ENCODE measurements around the gene GSE1. TPM values are rescaled to one million over a fixed set of nuclear protein-coding genes. Genes with fewer than 3 reads are reported as not detected.

The GSE1 gene
- polyA plus RNA-seq, 1 donor (not counting 4 experiments of a cell fraction or from before 2014, with no cell fraction given) = 5.0 TPM

- H3K79me2 ChIP-seq (ENCODE audit: control insufficient read depth, insufficient read depth, low read length) = no peaks in the 10 kb centered on the region
- no peak for FAIRE-seq
- H4K20me1 ChIP-seq (ENCODE audit: control insufficient read depth, extremely low read depth, insufficient read depth, low read length) = peaks cover 16% of the 10 kb centered on the region
- H3K9me3 ChIP-seq (ENCODE audit: control insufficient read depth, low read depth, low read length) = no peaks in the 10 kb centered on the region
- dilution Hi-C loops (cut with MboI; ENCODE audit: extremely low pct_ligation_motif_present, low sequenced_read_pairs) = no loop called here
- no peaks in the 10 kb centered on the region for H3K27me3 ChIP-seq (ENCODE audit: control insufficient read depth, extremely low read depth, insufficient read depth, low read length)
- H3K4me2 ChIP-seq (ENCODE audit: control insufficient read depth, extremely low read depth, insufficient read depth, low read depth, low read length) = no peak overlapping the region
- no peak for DNase-seq (ENCODE audit: low read depth, low spot score)
- no peak overlapping the region for H2AFZ ChIP-seq (ENCODE audit: control insufficient read depth, low read length)
- H3K9me1 ChIP-seq (ENCODE audit: control insufficient read depth, extremely low read depth, insufficient read depth, low read length) = no peaks in the 10 kb centered on the region
- H3K27ac ChIP-seq (ENCODE audit: control insufficient read depth, insufficient read depth, low read length) = no peak overlapping the region
- TF ChIP-seq CTCF (optimal IDR thresholded peaks at IDR 0.05 in 1 of 3, IDR thresholded peaks at IDR 0.05 in 1 of 3, conservative IDR thresholded peaks at IDR 0.05 in 1 of 3; ENCODE audit: extremely low read depth in 1 of 3, insufficient read depth in 2 of 3, low read length in 3 of 3) (no peak), EZH2 (IDR thresholded peaks at IDR 0.05; ENCODE audit: low read length) (no peak)
- H3K4me1 ChIP-seq (ENCODE audit: control insufficient read depth, extremely low read depth, insufficient read depth, low read length) = peaks cover 5% of the 10 kb centered on the region
- no peak overlapping the region for H3K4me3 ChIP-seq (ENCODE audit: control insufficient read depth in 2 of 3, extremely low read depth in 1 of 3, insufficient read depth in 2 of 3, low read depth in 1 of 3, low read length in 3 of 3)
- peaks cover 0 to 1% of the 10 kb centered on the region in 2 experiments for H3K36me3 ChIP-seq (ENCODE audit: control insufficient read depth in 2 of 2, extremely low read depth in 1 of 2, insufficient read depth in 2 of 2, low read length in 2 of 2)
- H3K9ac ChIP-seq (ENCODE audit: control insufficient read depth, extremely low read depth, insufficient read depth, low read length) = no peak overlapping the region
Measured at GRCh38 chr16:85627526-85628264, 14.6 kb downstream of the GSE1 start.

- FAIRE-seq (no peak), DNase-seq (ENCODE audit: low read depth, low spot score) (no peak)
- Histone ChIP-seq H3K9ac (ENCODE audit: control insufficient read depth, extremely low read depth, insufficient read depth, low read length) (no peak overlapping the region), H4K20me1 (ENCODE audit: control insufficient read depth, extremely low read depth, insufficient read depth, low read length) (peaks cover 14% of the 10 kb centered on the region), H3K4me1 (ENCODE audit: control insufficient read depth, extremely low read depth, insufficient read depth, low read length) (peaks cover 1% of the 10 kb centered on the region), H3K9me1 (ENCODE audit: control insufficient read depth, extremely low read depth, insufficient read depth, low read length) (no peaks in the 10 kb centered on the region), H3K9me3 (ENCODE audit: control insufficient read depth, low read depth, low read length) (no peaks in the 10 kb centered on the region), H3K4me3 (ENCODE audit: control insufficient read depth in 2 of 3, extremely low read depth in 1 of 3, insufficient read depth in 2 of 3, low read depth in 1 of 3, low read length in 3 of 3) (no peak overlapping the region), H2AFZ (ENCODE audit: control insufficient read depth, low read length) (no peak overlapping the region), H3K79me2 (ENCODE audit: control insufficient read depth, insufficient read depth, low read length) (no peaks in the 10 kb centered on the region), H3K27ac (ENCODE audit: control insufficient read depth, insufficient read depth, low read length) (no peak overlapping the region), H3K4me2 (ENCODE audit: control insufficient read depth, extremely low read depth, insufficient read depth, low read depth, low read length) (no peak overlapping the region), H3K36me3 (ENCODE audit: control insufficient read depth in 2 of 2, extremely low read depth in 1 of 2, insufficient read depth in 2 of 2, low read length in 2 of 2) (peaks cover 0 to 1% of the 10 kb centered on the region in 2 experiments), H3K27me3 (ENCODE audit: control insufficient read depth, extremely low read depth, insufficient read depth, low read length) (no peaks in the 10 kb centered on the region)
- dilution Hi-C loops (cut with MboI; ENCODE audit: extremely low pct_ligation_motif_present, low sequenced_read_pairs) = no loop called here
- TF ChIP-seq EZH2 (IDR thresholded peaks at IDR 0.05; ENCODE audit: low read length) = no peak
- no peak for TF ChIP-seq CTCF (optimal IDR thresholded peaks at IDR 0.05 in 1 of 3, IDR thresholded peaks at IDR 0.05 in 1 of 3, conservative IDR thresholded peaks at IDR 0.05 in 1 of 3; ENCODE audit: extremely low read depth in 1 of 3, insufficient read depth in 2 of 3, low read length in 3 of 3)
Measured at GRCh38 chr16:85628265-85628556, 15.1 kb downstream of the GSE1 start.

Data from keratinocyte (primary cell).